ENCODE measurements around the gene MFAP3.

DNA sequence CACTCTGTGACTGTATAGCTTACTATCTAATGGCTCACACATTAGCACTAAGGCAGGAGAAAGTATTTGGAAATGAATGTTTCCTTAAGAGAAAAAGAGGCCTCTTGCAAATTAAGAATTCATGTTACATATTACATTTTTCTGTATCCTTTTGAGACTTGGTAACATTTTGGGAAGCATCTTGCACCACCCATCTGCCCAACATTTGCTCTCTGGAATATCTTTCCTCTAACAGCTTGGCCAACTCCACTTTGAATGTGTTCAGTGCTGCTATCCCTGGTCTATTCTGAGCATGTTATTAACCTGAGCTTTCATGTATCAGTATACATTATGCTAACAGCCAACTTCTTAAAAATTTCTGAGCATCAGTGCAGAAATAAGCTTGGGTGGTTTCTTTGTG, 27.2 kb downstream of the MFAP3 start:
- TF ChIP-seq ZNF565 (CRISPR knock-in tag; conservative IDR thresholded peaks at IDR 0.05; ENCODE audit: low read depth) (no peak), ARNTL (CRISPR knock-in tag; IDR thresholded peaks at IDR 0.05; ENCODE audit: borderline replicate concordance, low read depth) (no peak), BACH2 (CRISPR knock-in tag; IDR thresholded peaks at IDR 0.05; ENCODE audit: borderline replicate concordance) (no peak), ZNF8 (CRISPR knock-in tag; IDR thresholded peaks at IDR 0.05) (no peak), OSR1 (CRISPR knock-in tag; IDR thresholded peaks at IDR 0.05) (no peak), TOX (CRISPR knock-in tag; IDR thresholded peaks at IDR 0.05; ENCODE audit: borderline replicate concordance) (no peak), ISL1 (CRISPR knock-in tag; IDR thresholded peaks at IDR 0.05) (no peak)
